ENCODE results near the gene SYCP2. TPM values are rescaled to one million over a fixed set of nuclear protein-coding genes. Genes with fewer than 3 reads are reported as not detected.
"Not testable (repeated sequence)": the region's sequence is repeated elsewhere in the genome, so short reads cannot be mapped to it uniquely, and the experiment has no call there.

Gene SYCP2
- total RNA-seq, 4 donors from 2014 or later: 1.8 to 5.0 (median 4.4) TPM

- no peaks in the 10 kb centered on the region for H3K4me1 ChIP-seq
- no peaks in the 10 kb centered on the region for H3K36me3 ChIP-seq
- no peak for DNase-seq (ENCODE audit: low spot score in 2 of 2)
- TF ChIP-seq EP300 (IDR thresholded peaks at IDR 0.05) (no peak), POLR2A (IDR thresholded peaks at IDR 0.05) (no peak), POLR2AphosphoS5 (IDR thresholded peaks at IDR 0.05) (no peak), CTCF (IDR thresholded peaks at IDR 0.05) (no peak)
- H3K27me3 ChIP-seq: no peaks in the 10 kb centered on the region
- 100% methylated on average over 1 of the region's 1 CpG for WGBS
- H3K4me3 ChIP-seq: no peak overlapping the region
- H3K27ac ChIP-seq: no peak overlapping the region
- H3K9me3 ChIP-seq: no peaks in the 10 kb centered on the region
These were observed 29.8 kb downstream of the SYCP2 start for GRCh38 chr20:59903621-59904020.

- no peak for DNase-seq (ENCODE audit: low spot score in 2 of 2)
- Histone ChIP-seq H3K27ac (no peak overlapping the region), H3K27me3 (no peaks in the 10 kb centered on the region), H3K4me1 (no peaks in the 10 kb centered on the region), H3K36me3 (no peaks in the 10 kb centered on the region), H3K4me3 (no peak overlapping the region), H3K9me3 (no peaks in the 10 kb centered on the region)
- WGBS: 94% methylated on average over 3 of the region's 3 CpGs
- TF ChIP-seq POLR2AphosphoS5 (IDR thresholded peaks at IDR 0.05): no peak
- TF ChIP-seq POLR2A (IDR thresholded peaks at IDR 0.05): no peak
- TF ChIP-seq EP300 (IDR thresholded peaks at IDR 0.05): no peak
- no peak for TF ChIP-seq CTCF (IDR thresholded peaks at IDR 0.05)
These were observed 31.0 kb downstream of the SYCP2 start for GRCh38 chr20:59902470-59902869.

- no peak for TF ChIP-seq EP300 (IDR thresholded peaks at IDR 0.05)
- no peak for TF ChIP-seq CTCF (IDR thresholded peaks at IDR 0.05)
- no peak for TF ChIP-seq POLR2AphosphoS5 (IDR thresholded peaks at IDR 0.05)
- TF ChIP-seq POLR2A (IDR thresholded peaks at IDR 0.05): no peak
- Histone ChIP-seq H3K9me3 (no peaks in the 10 kb centered on the region), H3K4me3 (no peak overlapping the region), H3K27me3 (no peaks in the 10 kb centered on the region), H3K27ac (no peak overlapping the region), H3K4me1 (no peaks in the 10 kb centered on the region), H3K36me3 (no peaks in the 10 kb centered on the region)
- DNase-seq (ENCODE audit: low spot score in 2 of 2): no peak
- 92% methylated on average over 1 of the region's 1 CpG for WGBS
These were observed 37.5 kb downstream of the SYCP2 start for GRCh38 chr20:59895908-59896307.

GRCh38 chr20:59891581-59891980 is 41.9 kb downstream of the SYCP2 start:
- 89% methylated on average over 1 of the region's 1 CpG for WGBS
- Histone ChIP-seq H3K36me3 (no peaks in the 10 kb centered on the region), H3K27me3 (no peaks in the 10 kb centered on the region), H3K4me3 (no peak overlapping the region), H3K27ac (no peak overlapping the region), H3K4me1 (no peaks in the 10 kb centered on the region), H3K9me3 (no peaks in the 10 kb centered on the region)
- DNase-seq (ENCODE audit: low spot score in 2 of 2): no peak
- no peak for TF ChIP-seq EP300 (IDR thresholded peaks at IDR 0.05)
- no peak for TF ChIP-seq POLR2A (IDR thresholded peaks at IDR 0.05)
- TF ChIP-seq POLR2AphosphoS5 (IDR thresholded peaks at IDR 0.05): no peak
- no peak for TF ChIP-seq CTCF (IDR thresholded peaks at IDR 0.05)

GRCh38 chr20:59890035-59890434 is 43.4 kb downstream of the SYCP2 start:
- not testable (repeated sequence) for DNase-seq (ENCODE audit: low spot score in 2 of 2); H3K4me3 ChIP-seq; H3K27ac ChIP-seq; H3K27me3 ChIP-seq; H3K4me1 ChIP-seq; H3K36me3 ChIP-seq; H3K9me3 ChIP-seq
- WGBS: 94% methylated on average over 2 of the region's 2 CpGs

- no peak overlapping the region for H3K4me3 ChIP-seq
- no peak overlapping the region for H3K27ac ChIP-seq
- 95% methylated on average over 1 of the region's 1 CpG for WGBS
- no peaks in the 10 kb centered on the region for H3K36me3 ChIP-seq
- H3K27me3 ChIP-seq: no peaks in the 10 kb centered on the region
- TF ChIP-seq POLR2AphosphoS5 (IDR thresholded peaks at IDR 0.05) (no peak), EP300 (IDR thresholded peaks at IDR 0.05) (no peak), CTCF (IDR thresholded peaks at IDR 0.05) (no peak), POLR2A (IDR thresholded peaks at IDR 0.05) (no peak)
- DNase-seq (ENCODE audit: low spot score in 2 of 2): no peak
- no peaks in the 10 kb centered on the region for H3K9me3 ChIP-seq
- H3K4me1 ChIP-seq: no peaks in the 10 kb centered on the region
These were observed 45.4 kb downstream of the SYCP2 start for GRCh38 chr20:59888050-59888449.
